ENCODE data around the gene SLC44A3.

GRCh38 chr1:94793296-94793656 lies 26.9 kb upstream of the SLC44A3 start:
- TF ChIP-seq CTCF (IDR thresholded peaks at IDR 0.05) (no peak), ZFX (IDR thresholded peaks at IDR 0.05; ENCODE audit: borderline replicate concordance) (no peak)
